GM18517 (cell line): ENCODE data around the gene CYP19A1.

Source experiments
- ATAC-seq: cut with Tn5 transposase; IDR thresholded peaks from one replicate; pipeline ENCODE4 v1.9.1; 2021; ENCODE audit warnings: mild to moderate bottlenecking, moderate library complexity; ENCODE audit not compliant: unreplicated experiment

Gene CYP19A1

GRCh38 chr15:51363383-51363782 is 25.0 kb upstream of the CYP19A1 start:
- no peak for ATAC-seq

GRCh38 chr15:51359981-51360380 is 21.6 kb upstream of the CYP19A1 start:
- ATAC-seq, result no peak

- no peak for ATAC-seq
These were observed 18.6 kb upstream of the CYP19A1 start for GRCh38 chr15:51356983-51357382.

- no peak for ATAC-seq
These were observed 17.8 kb upstream of the CYP19A1 start for GRCh38 chr15:51356147-51356546.

- no peak for ATAC-seq
These were observed 16.7 kb upstream of the CYP19A1 start for GRCh38 chr15:51355096-51355495.

GRCh38 chr15:51353976-51354375 is 15.6 kb upstream of the CYP19A1 start:
- ATAC-seq, result no peak

GRCh38 chr15:51350723-51351122 is 12.3 kb upstream of the CYP19A1 start:
- ATAC-seq, result no peak

- no peak for ATAC-seq
These were observed 10.9 kb upstream of the CYP19A1 start for GRCh38 chr15:51349156-51349844.

- ATAC-seq, result peak; percentile 99
These were observed 10.3 kb upstream of the CYP19A1 start for GRCh38 chr15:51348688-51349087.

GRCh38 chr15:51346136-51346535 is 7.7 kb upstream of the CYP19A1 start:
- no peak for ATAC-seq

- no peak for ATAC-seq
These were observed 5.1 kb upstream of the CYP19A1 start for GRCh38 chr15:51343466-51343865.

- no peak for ATAC-seq
These were observed 4.0 kb upstream of the CYP19A1 start for GRCh38 chr15:51342227-51342999.

GRCh38 chr15:51341366-51342226 is 3.2 kb upstream of the CYP19A1 start, which contains the start of gene GLDN:
Gene GLDN, plus strand, starts transcription at chr15:51341655. Its CDS starts 30 bp downstream, at chr15:51341685.
- no peak for ATAC-seq

GRCh38 chr15:51335538-51336410 is 2.6 kb downstream of the CYP19A1 start:
- ATAC-seq, result no peak

- ATAC-seq, result no peak
These were observed 3.3 kb downstream of the CYP19A1 start for GRCh38 chr15:51335087-51335486.

- ATAC-seq, result no peak
These were observed 4.4 kb downstream of the CYP19A1 start for GRCh38 chr15:51334011-51334451.

- ATAC-seq, result no peak
These were observed 4.8 kb downstream of the CYP19A1 start for GRCh38 chr15:51333571-51333970.

- no peak for ATAC-seq
These were observed 5.9 kb downstream of the CYP19A1 start for GRCh38 chr15:51332206-51333147.

- no peak for ATAC-seq
These were observed 7.3 kb downstream of the CYP19A1 start for GRCh38 chr15:51331141-51331540.
